PFSK-1 (cell line): ENCODE measurements around the gene CMTM1.

Source experiments
- FOXP2 ChIP-seq: optimal IDR thresholded peaks from 2 replicates; pipeline ENCODE3; 2011; ENCODE audit warnings: borderline replicate concordance, control low read depth, inconsistent platforms; ENCODE audit not compliant: insufficient read depth; ENCODE audit errors: extremely low read length, extremely low read depth
- POLR2AphosphoS5 ChIP-seq: IDR thresholded peaks from 2 replicates; pipeline ENCODE4 v1.6.1; 2012; ENCODE audit warnings: low read depth, mild to moderate bottlenecking, control low read depth, low read length, moderate library complexity
- REST ChIP-seq, 2 experiments: IDR thresholded peaks; 2 replicates each; pipeline versions ENCODE4 v1.6.1 to v1.8.0; 2011 to 2012; ENCODE audit warnings: low read depth in 2 of 2, low read length in 2 of 2, control low read depth in 1 of 2, inconsistent platforms in 1 of 2, mild to moderate bottlenecking in 1 of 2, moderate library complexity in 1 of 2; ENCODE audit not compliant: insufficient read depth in 1 of 2
- SIN3A ChIP-seq: IDR thresholded peaks from 2 replicates; pipeline ENCODE4 v1.6.1; 2012; ENCODE audit warnings: mild to moderate bottlenecking, low read length, moderate library complexity, borderline replicate concordance; ENCODE audit not compliant: insufficient read depth
- TAF1 ChIP-seq: IDR thresholded peaks from 2 replicates; pipeline ENCODE4 v1.6.1; 2012; ENCODE audit warnings: low read length, control low read depth, borderline replicate concordance; ENCODE audit not compliant: insufficient read depth

The CMTM1 gene

GRCh38 chr16:66580605-66581209, 14.5 kb downstream of the CMTM1 start:
- TF ChIP-seq TAF1 (no peak), POLR2AphosphoS5 (no peak)

- TF ChIP-seq REST (IDR thresholded peaks at IDR 0.05; ENCODE audit: insufficient read depth in 1 of 2, low read depth in 2 of 2, low read length in 2 of 2) = no peak
- no peak for TF ChIP-seq TAF1
- TF ChIP-seq FOXP2 = no peak
- TF ChIP-seq POLR2AphosphoS5 = no peak
- TF ChIP-seq SIN3A = no peak
These were observed 15.2 kb downstream of the CMTM1 start for GRCh38 chr16:66581246-66581952.

GRCh38 chr16:66585481-66586239, 19.4 kb downstream of the CMTM1 start:
- TF ChIP-seq FOXP2 (no peak), POLR2AphosphoS5 (no peak), TAF1 (no peak), REST (IDR thresholded peaks at IDR 0.05; ENCODE audit: insufficient read depth in 1 of 2, low read depth in 2 of 2, low read length in 2 of 2) (no peak), SIN3A (no peak)

GRCh38 chr16:66587881-66588600, 21.8 kb downstream of the CMTM1 start:
- TF ChIP-seq REST (IDR thresholded peaks at IDR 0.05; ENCODE audit: insufficient read depth in 1 of 2, low read depth in 2 of 2, low read length in 2 of 2) (no peak), TAF1 (no peak), SIN3A (no peak), POLR2AphosphoS5 (no peak), FOXP2 (no peak)
